Esophagus muscularis mucosa (tissue), 4 donors: ENCODE measurements around the gene ADAM23.

ENCODE experiments used
- EP300 ChIP-seq: sonication (generic); formaldehyde crosslinking; IDR thresholded peaks from one replicate; pipeline ENCODE4 v1.6.1; 2017; ENCODE audit warnings: antibody characterized with exemption
- POLR2A ChIP-seq: fragments of 450-650 bp; IDR thresholded peaks from one replicate; pipeline ENCODE4 v1.6.1; 2017; ENCODE audit warnings: antibody characterized with exemption, moderate library complexity, mild to moderate bottlenecking, low read depth
- POLR2AphosphoS5 ChIP-seq, 2 donors: sonication (generic); formaldehyde crosslinking; IDR thresholded peaks; one replicate each; pipeline ENCODE4 v1.6.1; 2017; ENCODE audit warnings: antibody characterized with exemption in 2 of 2
- TF ChIP-seq, protein P1 (sequence below), 3 experiments: fragments of 200-600 bp in 2 of 3; fragments of 450-650 bp in 1 of 3; sonication (generic) in 2 of 3; IDR thresholded peaks; one replicate each; pipeline ENCODE4 v1.5.1; 2017 to 2019; ENCODE audit warnings: antibody characterized with exemption in 3 of 3, mild to moderate bottlenecking in 2 of 3, moderate library complexity in 1 of 3

DNA sequence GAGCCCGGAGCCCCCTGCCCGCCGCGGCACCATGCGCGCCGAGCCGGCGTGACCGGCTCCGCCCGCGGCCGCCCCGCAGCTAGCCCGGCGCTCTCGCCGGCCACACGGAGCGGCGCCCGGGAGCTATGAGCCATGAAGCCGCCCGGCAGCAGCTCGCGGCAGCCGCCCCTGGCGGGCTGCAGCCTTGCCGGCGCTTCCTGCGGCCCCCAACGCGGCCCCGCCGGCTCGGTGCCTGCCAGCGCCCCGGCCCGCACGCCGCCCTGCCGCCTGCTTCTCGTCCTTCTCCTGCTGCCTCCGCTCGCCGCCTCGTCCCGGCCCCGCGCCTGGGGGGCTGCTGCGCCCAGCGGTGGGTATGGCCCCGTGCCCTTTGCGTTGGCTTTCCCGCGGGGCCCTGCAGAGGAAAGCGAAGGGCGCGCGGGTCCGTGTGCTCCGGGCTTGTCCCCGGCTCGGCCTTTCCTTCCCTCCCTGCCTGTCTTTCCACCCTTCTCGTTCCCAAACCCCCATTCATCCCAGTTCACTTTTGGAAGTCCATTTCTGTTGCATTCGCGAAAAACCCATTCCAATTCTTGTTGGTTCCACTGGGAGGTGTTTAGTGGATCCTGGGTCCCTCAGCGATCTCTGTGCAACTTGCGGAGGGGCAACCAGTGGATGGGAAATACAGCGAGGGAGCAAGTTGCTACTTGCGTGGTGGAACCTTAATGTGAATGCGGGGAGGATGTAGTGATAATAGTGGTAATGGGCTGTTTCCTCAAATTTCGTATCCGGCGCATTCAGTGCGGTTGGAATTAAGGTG lies 599 bp downstream of the ADAM23 start:
- TF ChIP-seq, protein P1, sequence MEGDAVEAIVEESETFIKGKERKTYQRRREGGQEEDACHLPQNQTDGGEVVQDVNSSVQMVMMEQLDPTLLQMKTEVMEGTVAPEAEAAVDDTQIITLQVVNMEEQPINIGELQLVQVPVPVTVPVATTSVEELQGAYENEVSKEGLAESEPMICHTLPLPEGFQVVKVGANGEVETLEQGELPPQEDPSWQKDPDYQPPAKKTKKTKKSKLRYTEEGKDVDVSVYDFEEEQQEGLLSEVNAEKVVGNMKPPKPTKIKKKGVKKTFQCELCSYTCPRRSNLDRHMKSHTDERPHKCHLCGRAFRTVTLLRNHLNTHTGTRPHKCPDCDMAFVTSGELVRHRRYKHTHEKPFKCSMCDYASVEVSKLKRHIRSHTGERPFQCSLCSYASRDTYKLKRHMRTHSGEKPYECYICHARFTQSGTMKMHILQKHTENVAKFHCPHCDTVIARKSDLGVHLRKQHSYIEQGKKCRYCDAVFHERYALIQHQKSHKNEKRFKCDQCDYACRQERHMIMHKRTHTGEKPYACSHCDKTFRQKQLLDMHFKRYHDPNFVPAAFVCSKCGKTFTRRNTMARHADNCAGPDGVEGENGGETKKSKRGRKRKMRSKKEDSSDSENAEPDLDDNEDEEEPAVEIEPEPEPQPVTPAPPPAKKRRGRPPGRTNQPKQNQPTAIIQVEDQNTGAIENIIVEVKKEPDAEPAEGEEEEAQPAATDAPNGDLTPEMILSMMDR (IDR thresholded peaks at IDR 0.05), result peak in 1 of 3 experiments; percentile 12
- no peak for TF ChIP-seq POLR2AphosphoS5 (IDR thresholded peaks at IDR 0.05)
- no peak for TF ChIP-seq EP300
- no peak for TF ChIP-seq POLR2A
